Loucy (cell line): ENCODE results near the gene TRIM25.

Source experiments
- EZH2phosphoT487 ChIP-seq: fragments of 200-600 bp; IDR thresholded peaks from 2 replicates; pipeline ENCODE4 v1.6.1; 2018; ENCODE audit warnings: antibody characterized with exemption, mild to moderate bottlenecking, moderate library complexity, borderline replicate concordance
- TF ChIP-seq, protein P1 (sequence below): fragments of 200-600 bp; sonication (generic); conservative IDR thresholded peaks from 2 replicates; pipeline ENCODE4 v1.5.1; 2014; ENCODE audit warnings: mild to moderate bottlenecking, antibody characterized with exemption, low read length

- TF ChIP-seq, protein P1, sequence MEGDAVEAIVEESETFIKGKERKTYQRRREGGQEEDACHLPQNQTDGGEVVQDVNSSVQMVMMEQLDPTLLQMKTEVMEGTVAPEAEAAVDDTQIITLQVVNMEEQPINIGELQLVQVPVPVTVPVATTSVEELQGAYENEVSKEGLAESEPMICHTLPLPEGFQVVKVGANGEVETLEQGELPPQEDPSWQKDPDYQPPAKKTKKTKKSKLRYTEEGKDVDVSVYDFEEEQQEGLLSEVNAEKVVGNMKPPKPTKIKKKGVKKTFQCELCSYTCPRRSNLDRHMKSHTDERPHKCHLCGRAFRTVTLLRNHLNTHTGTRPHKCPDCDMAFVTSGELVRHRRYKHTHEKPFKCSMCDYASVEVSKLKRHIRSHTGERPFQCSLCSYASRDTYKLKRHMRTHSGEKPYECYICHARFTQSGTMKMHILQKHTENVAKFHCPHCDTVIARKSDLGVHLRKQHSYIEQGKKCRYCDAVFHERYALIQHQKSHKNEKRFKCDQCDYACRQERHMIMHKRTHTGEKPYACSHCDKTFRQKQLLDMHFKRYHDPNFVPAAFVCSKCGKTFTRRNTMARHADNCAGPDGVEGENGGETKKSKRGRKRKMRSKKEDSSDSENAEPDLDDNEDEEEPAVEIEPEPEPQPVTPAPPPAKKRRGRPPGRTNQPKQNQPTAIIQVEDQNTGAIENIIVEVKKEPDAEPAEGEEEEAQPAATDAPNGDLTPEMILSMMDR: no peak
- no peak for TF ChIP-seq EZH2phosphoT487
These were observed 14.7 kb upstream of the TRIM25 start for GRCh38 chr17:56928586-56928985.
